Dedifferentiated amniotic fluid mesenchymal stem cell (primary cell): ENCODE results near the gene PLBD1.

Experiments
- DNase-seq: peaks from one replicate; pipeline ENCODE4 v3.0.0-alpha.2; 2016; ENCODE audit errors: extremely low spot score

PLBD1 gene

DNA sequence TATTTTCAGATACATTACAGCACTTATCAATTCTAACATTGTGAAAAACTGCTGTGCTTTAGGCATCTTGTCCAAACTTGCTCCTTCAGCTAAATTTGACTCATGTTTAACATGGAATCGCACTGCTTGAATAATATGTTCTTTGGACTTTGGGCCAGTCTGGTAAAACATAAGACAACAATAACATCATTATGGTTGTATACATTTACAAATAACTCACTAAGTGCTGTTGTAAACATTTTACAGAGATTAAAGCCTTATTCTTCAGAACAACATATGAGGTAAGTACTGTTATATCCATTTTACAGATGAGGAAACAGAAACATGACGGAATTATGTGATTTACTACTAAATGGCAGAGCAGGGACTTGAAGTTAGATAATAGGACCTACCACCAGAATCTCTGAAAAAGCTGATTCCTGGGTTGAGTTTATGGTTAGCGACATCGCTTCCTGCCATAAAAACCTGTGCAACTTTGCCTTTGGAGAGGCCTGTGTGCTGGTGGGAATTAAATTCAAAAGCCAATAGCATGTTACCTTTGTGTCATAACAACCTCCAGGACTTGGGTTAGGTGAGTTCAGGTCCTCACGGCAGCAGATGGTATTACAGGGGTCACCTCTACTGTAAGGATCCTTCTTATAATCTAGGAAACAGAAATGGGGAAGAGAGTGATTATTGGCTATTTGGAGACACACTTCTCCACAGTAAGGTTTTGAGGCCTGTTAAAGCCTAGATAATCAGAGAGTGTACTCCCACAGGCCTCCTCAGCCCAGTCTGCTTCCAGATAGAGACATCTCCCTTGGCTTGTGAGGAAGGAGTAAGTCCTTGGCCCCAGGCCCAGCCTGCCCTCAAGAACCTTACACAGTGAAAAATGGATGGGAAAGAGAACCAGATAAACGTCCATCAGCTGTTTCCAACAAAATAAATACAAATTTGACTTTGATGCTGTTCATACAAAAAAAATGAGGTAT is 61.8 kb downstream of the PLBD1 start:
- DNase-seq, result no peak

DNA sequence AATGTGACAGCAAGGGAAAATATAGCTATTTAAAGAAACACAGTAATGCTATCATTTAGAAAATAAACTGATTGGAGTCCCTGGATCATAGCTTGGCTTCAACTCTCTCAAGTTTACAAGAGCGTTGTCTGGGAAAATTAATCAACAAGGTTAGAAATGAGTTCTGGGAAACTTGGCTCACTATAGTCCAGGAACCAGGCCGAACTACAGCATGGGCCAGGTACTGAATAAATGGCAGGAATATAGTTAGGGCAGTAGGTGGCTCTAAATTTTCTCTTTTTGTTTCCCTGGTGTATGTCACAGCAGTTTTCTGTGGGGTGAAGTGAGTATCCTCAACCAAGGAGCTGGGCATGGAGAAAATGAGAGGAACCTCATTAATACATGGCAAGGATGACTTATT is 72.4 kb downstream of the PLBD1 start:
- no peak for DNase-seq

GRCh38 chr12:14482886-14483285 is 84.8 kb downstream of the PLBD1 start:
- DNase-seq, result no peak

DNA sequence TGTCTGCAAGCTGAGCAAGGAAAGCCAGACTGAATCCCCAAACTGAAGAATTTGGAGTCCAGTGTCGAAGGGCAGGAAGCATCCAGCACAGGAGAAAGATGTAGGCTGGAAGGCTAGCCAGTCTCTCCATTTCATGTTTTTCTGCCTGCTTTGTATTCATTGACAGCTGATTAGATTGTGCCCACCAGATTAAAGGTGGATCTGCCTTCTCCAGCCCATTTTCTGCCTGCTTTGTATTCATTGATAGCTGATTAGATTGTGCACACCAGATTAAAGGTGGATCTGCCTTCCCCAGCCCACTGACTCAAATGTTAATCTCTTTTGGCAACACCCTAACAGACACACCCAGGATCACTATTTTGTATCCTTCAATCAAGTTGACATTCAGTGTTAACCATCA is 85.3 kb downstream of the PLBD1 start:
- no peak for DNase-seq

- no peak for DNase-seq
Measured at GRCh38 chr12:14481201-14481600, 86.5 kb downstream of the PLBD1 start.

GRCh38 chr12:14479004-14479403 is 88.7 kb downstream of the PLBD1 start:
- no peak for DNase-seq

DNA sequence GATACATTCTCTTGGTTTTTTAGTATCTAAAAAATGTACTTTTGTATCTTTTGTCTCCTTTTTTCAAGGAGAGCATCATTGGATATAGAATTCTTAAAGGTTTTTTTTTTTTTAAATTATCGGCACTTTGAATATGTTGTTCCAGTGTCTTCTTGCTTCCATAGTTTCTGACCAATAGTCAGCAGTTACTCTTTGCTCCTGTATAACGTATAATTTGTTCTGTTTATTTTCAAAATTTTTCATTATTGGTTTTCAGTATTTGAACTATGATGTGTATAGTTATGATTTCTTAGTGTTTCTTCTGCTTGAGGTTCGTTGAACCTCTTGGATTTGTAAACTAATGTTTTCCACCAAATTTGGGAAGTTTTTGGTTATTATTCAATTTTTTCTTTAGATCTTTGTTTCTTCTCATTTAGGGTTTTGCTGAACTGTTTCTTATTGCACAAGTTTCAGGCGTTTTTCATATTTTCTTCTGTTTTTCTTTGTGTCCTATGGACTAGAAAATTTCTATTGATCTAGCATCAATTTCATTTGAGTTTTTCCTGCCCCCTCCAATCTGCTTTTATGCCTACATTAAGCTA is 93.9 kb downstream of the PLBD1 start:
- DNase-seq, result no peak

DNA sequence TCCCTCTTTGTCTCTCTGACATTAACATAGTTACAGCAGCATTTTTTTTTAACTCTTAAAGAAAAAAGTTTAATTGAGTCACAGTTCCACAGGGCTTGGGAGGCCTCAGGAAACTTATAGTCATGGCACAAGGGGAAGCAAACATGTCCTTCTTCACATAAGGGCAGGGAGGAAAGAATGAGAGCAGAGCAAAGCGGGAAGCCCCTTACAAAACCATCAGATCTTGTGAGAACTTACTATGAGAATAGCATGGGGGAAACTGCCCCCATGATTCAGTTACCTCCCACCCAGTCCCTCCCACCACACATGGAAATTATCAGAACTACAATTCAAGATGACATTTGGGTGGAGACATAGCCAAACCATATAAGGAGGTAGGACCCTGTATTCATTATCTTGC is 96.2 kb downstream of the PLBD1 start:
- DNase-seq, result no peak

DNA sequence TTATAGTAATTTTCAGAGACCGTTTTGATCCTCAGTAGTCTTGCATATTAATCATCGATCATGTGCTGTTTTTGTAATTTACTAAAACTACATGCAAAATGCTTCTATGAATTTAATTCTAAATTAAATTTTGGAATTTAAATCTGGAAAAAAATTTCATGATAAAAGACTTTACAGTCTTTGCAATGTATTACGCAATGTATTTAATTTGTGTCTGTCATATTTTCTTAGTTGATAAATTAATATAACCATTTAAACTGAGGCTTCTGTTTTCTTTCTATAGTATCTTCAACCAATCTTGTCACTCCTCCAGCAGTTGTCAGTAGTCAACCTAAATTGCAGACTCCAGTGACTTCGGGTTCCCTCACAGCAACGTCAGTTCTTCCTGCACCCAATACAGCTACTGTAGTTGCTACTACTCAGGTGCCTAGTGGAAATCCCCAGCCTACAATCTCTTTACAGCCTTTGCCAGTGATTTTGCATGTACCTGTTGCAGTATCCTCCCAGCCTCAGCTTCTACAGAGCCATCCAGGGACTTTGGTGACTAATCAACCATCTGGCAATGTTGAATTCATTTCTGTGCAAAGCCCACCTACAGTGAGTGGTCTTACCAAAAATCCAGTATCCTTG is 107.4 kb downstream of the PLBD1 start:
- DNase-seq, result no peak

DNA sequence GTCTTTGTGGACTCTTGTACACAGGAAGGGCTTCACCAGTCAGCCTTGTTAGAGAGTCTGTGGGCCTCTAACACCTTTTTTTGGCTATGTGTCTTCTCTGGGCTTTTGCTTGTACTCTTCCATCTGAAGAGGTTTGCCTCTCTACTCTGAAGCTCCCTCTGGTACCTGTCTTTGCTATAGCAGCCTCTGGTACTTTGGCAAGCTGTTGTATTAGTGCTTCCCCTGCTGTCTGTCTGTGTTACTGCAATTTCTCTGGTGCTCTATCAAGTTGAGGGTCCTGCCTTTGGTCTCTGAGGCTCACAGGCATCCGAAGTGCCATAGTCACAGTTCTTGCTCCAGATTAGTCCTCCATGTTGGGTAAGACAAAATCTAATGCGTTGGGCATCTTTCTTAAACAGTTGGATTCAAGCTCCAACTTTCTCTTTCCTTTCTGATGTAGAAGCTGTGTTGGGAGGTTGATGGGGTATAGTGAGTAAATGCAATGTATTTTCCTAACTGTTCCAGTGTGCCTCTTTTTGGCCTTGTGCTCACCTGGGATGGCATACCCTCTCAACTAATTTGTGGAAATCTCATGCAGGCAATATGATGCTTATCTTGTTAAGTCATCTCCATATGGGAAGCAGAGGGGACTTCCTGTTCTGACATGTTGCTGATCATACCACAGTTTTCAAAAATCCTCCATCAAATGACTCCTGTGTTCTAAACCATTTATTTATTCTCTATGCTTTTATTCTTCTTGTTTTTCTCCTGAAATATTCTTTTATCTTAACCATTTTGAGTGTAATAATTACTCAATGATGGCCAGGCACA is 113.4 kb downstream of the PLBD1 start:
- no peak for DNase-seq
